ENCODE data around the gene CALML4.

DNA sequence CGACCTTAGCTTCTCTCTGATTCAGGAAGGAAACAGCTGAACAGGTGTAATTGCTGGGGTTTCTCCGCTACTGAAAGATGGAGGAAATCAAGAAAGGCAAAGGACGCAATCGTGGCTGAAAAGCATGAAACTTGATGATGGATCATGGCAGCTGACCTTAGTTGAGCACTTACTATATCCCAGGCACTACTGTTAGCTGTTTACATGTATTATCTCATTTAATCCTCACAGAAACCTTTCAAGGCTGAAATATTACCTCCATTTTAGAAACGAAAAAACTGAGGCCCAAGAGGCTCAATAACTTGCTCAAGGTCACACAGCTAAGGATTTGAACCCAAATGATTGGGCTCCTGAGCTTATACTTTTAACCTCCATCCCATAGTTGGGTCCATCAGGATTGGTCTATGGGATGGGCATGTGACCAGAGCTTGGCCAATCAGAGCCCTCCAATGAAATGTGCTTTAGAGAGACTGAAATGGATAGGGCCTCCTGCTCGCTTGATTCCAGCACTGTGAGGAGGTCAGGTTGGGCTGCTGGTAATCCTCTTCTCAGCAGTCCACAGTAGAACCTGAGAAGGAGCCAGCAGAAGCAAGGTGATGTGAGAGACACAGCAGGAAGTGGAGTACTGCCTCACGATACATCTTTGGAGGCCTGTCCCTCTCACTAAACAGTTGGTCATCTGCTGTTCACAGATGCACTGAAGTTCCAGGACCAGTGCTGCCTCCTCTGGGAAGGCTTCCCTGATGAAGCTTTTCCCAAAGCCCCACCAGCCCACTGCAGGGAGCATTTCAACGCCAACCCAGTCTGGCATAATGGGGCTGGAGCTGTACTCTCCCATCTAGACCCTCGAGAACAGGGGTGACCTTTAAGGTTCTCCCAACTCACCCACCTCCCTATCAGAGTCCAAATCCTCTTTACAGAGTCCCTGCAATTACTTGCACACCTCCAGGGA, 14.0 kb upstream of the CALML4 start:
- TF ChIP-seq, protein P1, sequence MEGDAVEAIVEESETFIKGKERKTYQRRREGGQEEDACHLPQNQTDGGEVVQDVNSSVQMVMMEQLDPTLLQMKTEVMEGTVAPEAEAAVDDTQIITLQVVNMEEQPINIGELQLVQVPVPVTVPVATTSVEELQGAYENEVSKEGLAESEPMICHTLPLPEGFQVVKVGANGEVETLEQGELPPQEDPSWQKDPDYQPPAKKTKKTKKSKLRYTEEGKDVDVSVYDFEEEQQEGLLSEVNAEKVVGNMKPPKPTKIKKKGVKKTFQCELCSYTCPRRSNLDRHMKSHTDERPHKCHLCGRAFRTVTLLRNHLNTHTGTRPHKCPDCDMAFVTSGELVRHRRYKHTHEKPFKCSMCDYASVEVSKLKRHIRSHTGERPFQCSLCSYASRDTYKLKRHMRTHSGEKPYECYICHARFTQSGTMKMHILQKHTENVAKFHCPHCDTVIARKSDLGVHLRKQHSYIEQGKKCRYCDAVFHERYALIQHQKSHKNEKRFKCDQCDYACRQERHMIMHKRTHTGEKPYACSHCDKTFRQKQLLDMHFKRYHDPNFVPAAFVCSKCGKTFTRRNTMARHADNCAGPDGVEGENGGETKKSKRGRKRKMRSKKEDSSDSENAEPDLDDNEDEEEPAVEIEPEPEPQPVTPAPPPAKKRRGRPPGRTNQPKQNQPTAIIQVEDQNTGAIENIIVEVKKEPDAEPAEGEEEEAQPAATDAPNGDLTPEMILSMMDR (IDR thresholded peaks at IDR 0.05; ENCODE audit: low read length): no peak
- TF ChIP-seq EZH2 (IDR thresholded peaks at IDR 0.05; ENCODE audit: borderline replicate concordance, low read length): no peak

Data from OCI-LY1 (cell line).